Keratinocyte (primary cell): ENCODE measurements around the gene STMND1. TPM values are rescaled to one million over a fixed set of nuclear protein-coding genes. Genes with fewer than 3 reads are reported as not detected.
A peak's percentile ranks its signal among the peaks of the same experiment; 100 is the strongest.

Source experiments
- DNase-seq: peaks from one replicate; pipeline ENCODE4 v3.0.0-alpha.2; 2011; ENCODE audit warnings: low read depth, missing footprints, low spot score
- FAIRE-seq: peaks from 2 replicates; lab custom pipeline; 2011; peaks lifted over from hg19 to GRCh38; lab: Jason Lieb, UNC
- H2AFZ ChIP-seq: 2 replicates; pipeline ENCODE4 v1.6.0; 2012; ENCODE audit warnings: low read length, control low read depth, inconsistent platforms; ENCODE audit not compliant: control insufficient read depth
- H3K27ac ChIP-seq: 2 replicates; pipeline ENCODE4 v1.5.1; 2011; ENCODE audit warnings: low read length; ENCODE audit not compliant: control insufficient read depth, insufficient read depth
- H3K27me3 ChIP-seq: 3 replicates; pipeline ENCODE4 v1.6.0; 2011; ENCODE audit warnings: low read length; ENCODE audit not compliant: control insufficient read depth, insufficient read depth; ENCODE audit errors: extremely low read depth
- H3K36me3 ChIP-seq, 2 experiments: 2 replicates in 1 of 2; 3 replicates in 1 of 2; pipeline ENCODE4 v1.5.1; 2011; ENCODE audit warnings: low read length in 2 of 2, mild to moderate bottlenecking in 1 of 2; ENCODE audit not compliant: control insufficient read depth in 2 of 2, insufficient read depth in 2 of 2; ENCODE audit errors: extremely low read depth in 1 of 2
- H3K4me1 ChIP-seq: 3 replicates; pipeline ENCODE4 v1.5.1; 2011; ENCODE audit warnings: low read length; ENCODE audit not compliant: control insufficient read depth, insufficient read depth; ENCODE audit errors: extremely low read depth
- H3K4me2 ChIP-seq: 3 replicates; pipeline ENCODE4 v1.6.0; 2011; ENCODE audit warnings: low read depth, low read length; ENCODE audit not compliant: control insufficient read depth, insufficient read depth; ENCODE audit errors: extremely low read depth
- H3K4me3 ChIP-seq, 3 experiments: fragments of 200-600 bp in 1 of 3; sonication (generic) in 1 of 3; 2 replicates in 2 of 3; 3 replicates in 1 of 3; pipeline ENCODE4 v1.5.1; 2011 to 2016; ENCODE audit warnings: low read length in 3 of 3, mild to moderate bottlenecking in 3 of 3, control low read depth in 2 of 3, inconsistent platforms in 1 of 3, low read depth in 1 of 3, mixed read lengths in 1 of 3, mixed run types in 1 of 3, moderate library complexity in 1 of 3; ENCODE audit not compliant: control insufficient read depth in 2 of 3, insufficient read depth in 2 of 3; ENCODE audit errors: extremely low read depth in 1 of 3
- H3K79me2 ChIP-seq: 2 replicates; pipeline ENCODE4 v1.6.0; 2012; ENCODE audit warnings: low read length; ENCODE audit not compliant: control insufficient read depth, insufficient read depth
- H3K9ac ChIP-seq: 3 replicates; pipeline ENCODE4 v1.6.0; 2011; ENCODE audit warnings: low read length; ENCODE audit not compliant: control insufficient read depth, insufficient read depth; ENCODE audit errors: extremely low read depth
- H3K9me1 ChIP-seq: 3 replicates; pipeline ENCODE4 v1.6.0; 2011; ENCODE audit warnings: low read length; ENCODE audit not compliant: control insufficient read depth, insufficient read depth; ENCODE audit errors: extremely low read depth
- H3K9me3 ChIP-seq: 2 replicates; pipeline ENCODE4 v1.5.1; 2012; ENCODE audit warnings: low read depth, low read length; ENCODE audit not compliant: control insufficient read depth
- H4K20me1 ChIP-seq: 3 replicates; pipeline ENCODE4 v1.6.0; 2011; ENCODE audit warnings: low read length; ENCODE audit not compliant: control insufficient read depth, insufficient read depth; ENCODE audit errors: extremely low read depth
- EZH2 ChIP-seq: IDR thresholded peaks from one replicate; pipeline ENCODE4 v1.6.1; 2012; ENCODE audit warnings: inconsistent platforms, mild to moderate bottlenecking, low read length, moderate library complexity
- dilution Hi-C: fragments of 300-500 bp; cut with MboI; formaldehyde crosslinking; loops from one replicate; pipeline ENCODE4 v1.7.0; 2020; ENCODE audit warnings: low sequenced_read_pairs; ENCODE audit not compliant: extremely low pct_ligation_motif_present
- polyA plus RNA-seq, 5 experiments: library from polyadenylated mRNA; depleted of rRNA in 3 of 5; stranded (reverse) in 3 of 5; stranded (forward) in 1 of 5; unstranded in 1 of 5; fragments of >200 nt; gene quantifications; 1 replicate in 1 of 5; 2 replicates in 3 of 5; 3 replicates in 1 of 5; pipeline versions ENCODE4 v1.2.1 to v1.2.3, GENCODE V29; 2011 to 2012; ENCODE audit warnings: missing spikeins in 2 of 5, low read depth in 1 of 5, low replicate concordance in 1 of 5
- TF ChIP-seq, protein P1 (sequence below), 3 experiments: IDR thresholded peaks in 1 of 3; conservative IDR thresholded peaks in 1 of 3; optimal IDR thresholded peaks in 1 of 3; 2 replicates in 2 of 3; 3 replicates in 1 of 3; pipeline versions ENCODE3 to v1.5.1; 2011; ENCODE audit warnings: low read length in 3 of 3, mild to moderate bottlenecking in 3 of 3, moderate library complexity in 2 of 3, control low read depth in 1 of 3, inconsistent platforms in 1 of 3; ENCODE audit not compliant: insufficient read depth in 2 of 3; ENCODE audit errors: extremely low read depth in 1 of 3

STMND1 gene
- polyA plus RNA-seq, 1 donor (not counting 4 experiments of a cell fraction or from before 2014, with no cell fraction given) = not detected

DNA sequence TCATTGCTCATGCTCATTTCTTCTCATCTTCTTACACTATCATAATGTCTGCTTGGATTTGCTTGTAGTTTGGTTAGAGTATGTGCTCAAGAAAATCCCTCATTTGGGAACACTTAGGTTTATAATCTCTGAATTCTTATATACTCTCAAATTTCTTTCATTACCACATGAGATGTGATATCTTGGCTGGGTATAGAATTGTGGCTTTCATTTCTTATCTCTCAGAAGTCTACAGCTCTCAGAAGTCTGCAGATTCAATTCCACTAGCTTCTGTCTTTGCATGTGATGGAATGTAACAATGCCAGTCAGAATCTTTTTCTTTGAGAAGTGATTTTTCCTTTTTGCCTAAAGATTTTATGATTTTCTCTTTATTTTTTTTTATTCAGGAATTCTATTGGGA lies 50.9 kb downstream of the STMND1 start:
- FAIRE-seq (no peak), DNase-seq (no peak)
- Histone ChIP-seq H3K36me3 (no peaks in the 10 kb centered on the region), H3K79me2 (no peaks in the 10 kb centered on the region), H3K4me1 (no peaks in the 10 kb centered on the region), H3K9ac (no peak overlapping the region), H3K27ac (no peak overlapping the region), H3K9me1 (no peaks in the 10 kb centered on the region), H3K4me2 (no peak overlapping the region), H4K20me1 (no peaks in the 10 kb centered on the region), H3K27me3 (no peaks in the 10 kb centered on the region), H3K4me3 (no peak overlapping the region), H3K9me3 (no peaks in the 10 kb centered on the region), H2AFZ (no peak overlapping the region)
- TF ChIP-seq, protein P1, sequence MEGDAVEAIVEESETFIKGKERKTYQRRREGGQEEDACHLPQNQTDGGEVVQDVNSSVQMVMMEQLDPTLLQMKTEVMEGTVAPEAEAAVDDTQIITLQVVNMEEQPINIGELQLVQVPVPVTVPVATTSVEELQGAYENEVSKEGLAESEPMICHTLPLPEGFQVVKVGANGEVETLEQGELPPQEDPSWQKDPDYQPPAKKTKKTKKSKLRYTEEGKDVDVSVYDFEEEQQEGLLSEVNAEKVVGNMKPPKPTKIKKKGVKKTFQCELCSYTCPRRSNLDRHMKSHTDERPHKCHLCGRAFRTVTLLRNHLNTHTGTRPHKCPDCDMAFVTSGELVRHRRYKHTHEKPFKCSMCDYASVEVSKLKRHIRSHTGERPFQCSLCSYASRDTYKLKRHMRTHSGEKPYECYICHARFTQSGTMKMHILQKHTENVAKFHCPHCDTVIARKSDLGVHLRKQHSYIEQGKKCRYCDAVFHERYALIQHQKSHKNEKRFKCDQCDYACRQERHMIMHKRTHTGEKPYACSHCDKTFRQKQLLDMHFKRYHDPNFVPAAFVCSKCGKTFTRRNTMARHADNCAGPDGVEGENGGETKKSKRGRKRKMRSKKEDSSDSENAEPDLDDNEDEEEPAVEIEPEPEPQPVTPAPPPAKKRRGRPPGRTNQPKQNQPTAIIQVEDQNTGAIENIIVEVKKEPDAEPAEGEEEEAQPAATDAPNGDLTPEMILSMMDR (optimal IDR thresholded peaks at IDR 0.05 in 1 of 3, IDR thresholded peaks at IDR 0.05 in 1 of 3, conservative IDR thresholded peaks at IDR 0.05 in 1 of 3; ENCODE audit: extremely low read depth in 1 of 3, insufficient read depth in 2 of 3, low read length in 3 of 3) = no peak
- TF ChIP-seq EZH2 = no peak
- dilution Hi-C loops = loop anchor here (25.0 kb wide), 1 partner anchor 435 kb away; no protein-coding TSS in a partner anchor

DNA sequence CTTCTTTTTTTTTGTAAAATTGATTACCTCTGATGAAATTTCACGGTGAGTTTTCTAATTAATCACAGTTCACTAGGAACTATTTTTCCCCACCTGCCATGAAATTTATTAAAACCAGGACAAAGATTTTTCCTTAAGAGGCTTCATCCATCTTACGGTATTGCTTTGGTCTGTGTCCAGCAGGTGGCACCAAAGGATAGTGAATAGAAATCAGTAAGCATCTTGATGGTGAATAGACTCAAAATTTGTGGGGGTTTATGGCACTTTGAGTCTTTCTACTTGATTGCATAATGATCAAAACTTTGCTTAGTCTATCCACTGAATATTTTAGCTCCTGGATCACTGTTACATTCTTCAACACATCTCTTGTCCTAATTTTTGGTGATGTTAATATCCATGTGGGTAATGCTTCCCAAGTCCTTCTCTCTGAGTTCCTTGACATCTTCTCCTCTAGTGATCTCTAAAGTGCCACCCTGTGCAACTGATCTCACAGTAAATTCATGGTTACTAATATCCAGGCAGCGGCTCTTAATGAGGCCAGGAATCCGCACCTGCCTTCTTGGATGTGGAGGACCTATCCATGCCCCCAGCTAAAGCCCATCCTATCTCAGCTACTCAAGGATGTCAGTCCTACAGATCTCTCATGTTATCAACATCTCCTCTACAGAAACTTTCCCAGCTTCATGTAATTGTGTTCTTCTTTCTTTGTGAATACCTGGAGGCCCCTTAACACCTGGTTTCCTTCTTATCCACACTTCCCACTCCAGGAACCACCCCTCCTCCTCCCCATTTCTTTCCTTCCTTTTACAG lies 54.5 kb downstream of the STMND1 start:
- H4K20me1 ChIP-seq = no peaks in the 10 kb centered on the region
- H3K79me2 ChIP-seq = no peaks in the 10 kb centered on the region
- H3K4me3 ChIP-seq = no peak overlapping the region
- no peak overlapping the region for H3K27ac ChIP-seq
- FAIRE-seq (peak; percentile 76), DNase-seq (peak; percentile 44)
- TF ChIP-seq, protein P1 (optimal IDR thresholded peaks at IDR 0.05 in 1 of 3, IDR thresholded peaks at IDR 0.05 in 1 of 3, conservative IDR thresholded peaks at IDR 0.05 in 1 of 3; ENCODE audit: extremely low read depth in 1 of 3, insufficient read depth in 2 of 3, low read length in 3 of 3) = peak; percentile 46 to 70 (median 48)
- TF ChIP-seq EZH2 = no peak
- H2AFZ ChIP-seq = no peak overlapping the region
- H3K9me1 ChIP-seq = no peaks in the 10 kb centered on the region
- peaks cover 7% of the 10 kb centered on the region for H3K27me3 ChIP-seq
- no peak overlapping the region for H3K9ac ChIP-seq
- H3K9me3 ChIP-seq = no peaks in the 10 kb centered on the region
- no peaks in the 10 kb centered on the region for H3K36me3 ChIP-seq
- H3K4me2 ChIP-seq = no peak overlapping the region
- H3K4me1 ChIP-seq = no peaks in the 10 kb centered on the region
- dilution Hi-C loops = loop anchor here (25.0 kb wide), 1 partner anchor 431 kb away; no protein-coding TSS in a partner anchor
